ENCODE data around the gene CNTN1.

Gene CNTN1

DNA sequence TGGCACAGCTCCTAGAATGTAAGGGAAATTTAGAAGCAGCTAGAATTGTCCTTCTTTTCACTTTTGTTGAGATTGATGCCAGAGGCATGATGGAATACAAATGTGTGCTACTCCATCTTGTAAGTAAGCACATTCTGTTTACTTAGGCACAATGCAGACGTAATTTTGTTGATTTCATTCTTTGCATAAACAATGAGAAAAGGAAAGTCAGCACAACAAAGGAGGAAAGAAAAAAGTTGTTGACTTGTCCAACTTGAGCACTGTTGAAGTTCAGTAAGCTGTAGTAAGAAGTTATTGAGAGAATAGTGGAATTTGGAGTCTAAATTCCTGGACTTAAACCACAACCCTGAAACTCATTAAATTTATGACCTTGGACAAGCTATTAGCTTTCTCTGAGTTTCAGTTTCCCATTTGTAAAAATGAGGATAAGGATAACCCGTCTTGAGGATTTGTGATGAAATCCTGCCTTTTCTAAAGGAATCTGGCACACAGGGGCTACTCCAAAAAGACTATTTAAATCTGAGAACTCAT is 19.4 kb upstream of the CNTN1 start:
- no peak for DNase-seq (ENCODE audit: low read depth)
- TF ChIP-seq, protein P1, sequence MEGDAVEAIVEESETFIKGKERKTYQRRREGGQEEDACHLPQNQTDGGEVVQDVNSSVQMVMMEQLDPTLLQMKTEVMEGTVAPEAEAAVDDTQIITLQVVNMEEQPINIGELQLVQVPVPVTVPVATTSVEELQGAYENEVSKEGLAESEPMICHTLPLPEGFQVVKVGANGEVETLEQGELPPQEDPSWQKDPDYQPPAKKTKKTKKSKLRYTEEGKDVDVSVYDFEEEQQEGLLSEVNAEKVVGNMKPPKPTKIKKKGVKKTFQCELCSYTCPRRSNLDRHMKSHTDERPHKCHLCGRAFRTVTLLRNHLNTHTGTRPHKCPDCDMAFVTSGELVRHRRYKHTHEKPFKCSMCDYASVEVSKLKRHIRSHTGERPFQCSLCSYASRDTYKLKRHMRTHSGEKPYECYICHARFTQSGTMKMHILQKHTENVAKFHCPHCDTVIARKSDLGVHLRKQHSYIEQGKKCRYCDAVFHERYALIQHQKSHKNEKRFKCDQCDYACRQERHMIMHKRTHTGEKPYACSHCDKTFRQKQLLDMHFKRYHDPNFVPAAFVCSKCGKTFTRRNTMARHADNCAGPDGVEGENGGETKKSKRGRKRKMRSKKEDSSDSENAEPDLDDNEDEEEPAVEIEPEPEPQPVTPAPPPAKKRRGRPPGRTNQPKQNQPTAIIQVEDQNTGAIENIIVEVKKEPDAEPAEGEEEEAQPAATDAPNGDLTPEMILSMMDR (IDR thresholded peaks at IDR 0.05; ENCODE audit: low read length, missing control alignments), result no peak

DNA sequence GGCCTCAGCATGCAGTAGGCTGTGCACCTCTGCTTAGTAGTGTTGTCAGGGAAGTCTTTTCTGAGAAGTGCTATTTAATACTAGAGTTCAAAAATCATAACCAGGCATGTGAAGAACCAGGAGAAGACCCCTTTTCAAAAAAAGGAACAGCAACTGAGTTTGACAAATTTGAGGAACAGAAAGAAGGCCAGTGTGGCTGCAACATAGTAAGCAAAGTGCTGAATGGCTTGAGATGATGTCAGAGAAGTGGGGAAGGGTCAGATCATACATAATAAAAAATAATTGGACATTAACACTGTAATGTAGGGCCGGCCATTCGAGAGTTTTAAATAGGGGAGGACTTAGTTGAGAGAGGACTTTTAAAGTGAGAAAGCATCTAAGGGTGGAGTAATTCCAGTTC is 11.1 kb upstream of the CNTN1 start:
- TF ChIP-seq, protein P1 (IDR thresholded peaks at IDR 0.05; ENCODE audit: low read length, missing control alignments), result no peak
- H3K4me3 ChIP-seq (replicated peaks; ENCODE audit: low read depth, low read length), result no peak overlapping the region
- DNase-seq (ENCODE audit: low read depth), result no peak

More for the DNA sequence above, 19.4 kb upstream of the CNTN1 start:
- H3K4me3 ChIP-seq (replicated peaks; ENCODE audit: low read depth, low read length), result no peak overlapping the region

DNA sequence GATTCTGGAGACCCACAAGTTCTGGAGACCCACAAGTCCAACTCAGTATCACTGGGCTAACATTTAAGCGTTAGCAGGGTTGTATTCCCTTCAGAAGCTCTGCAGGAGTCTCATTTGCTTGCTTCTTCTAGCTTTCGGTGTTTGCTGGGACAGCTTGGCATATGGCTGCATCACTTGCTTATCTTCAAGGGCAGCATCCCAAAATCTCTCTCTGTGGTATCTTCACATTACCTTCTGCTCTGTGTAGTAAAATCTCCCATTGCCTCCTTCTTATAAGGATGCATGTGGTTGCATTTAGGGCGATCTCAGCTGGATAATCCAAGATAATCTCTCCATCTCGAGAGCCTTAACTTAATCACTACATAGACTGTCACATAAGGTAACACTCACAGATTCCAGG is 7.3 kb upstream of the CNTN1 start:
- no peak for DNase-seq (ENCODE audit: low read depth)
- H3K4me3 ChIP-seq (replicated peaks; ENCODE audit: low read depth, low read length), result no peak overlapping the region
- TF ChIP-seq, protein P1 (IDR thresholded peaks at IDR 0.05; ENCODE audit: low read length, missing control alignments), result no peak

GRCh38 chr12:40688085-40688725 is 4.0 kb upstream of the CNTN1 start:
- TF ChIP-seq, protein P1 (IDR thresholded peaks at IDR 0.05; ENCODE audit: low read length, missing control alignments), result no peak
- no peak overlapping the region for H3K4me3 ChIP-seq (replicated peaks; ENCODE audit: low read depth, low read length)
- DNase-seq (ENCODE audit: low read depth), result no peak

DNA sequence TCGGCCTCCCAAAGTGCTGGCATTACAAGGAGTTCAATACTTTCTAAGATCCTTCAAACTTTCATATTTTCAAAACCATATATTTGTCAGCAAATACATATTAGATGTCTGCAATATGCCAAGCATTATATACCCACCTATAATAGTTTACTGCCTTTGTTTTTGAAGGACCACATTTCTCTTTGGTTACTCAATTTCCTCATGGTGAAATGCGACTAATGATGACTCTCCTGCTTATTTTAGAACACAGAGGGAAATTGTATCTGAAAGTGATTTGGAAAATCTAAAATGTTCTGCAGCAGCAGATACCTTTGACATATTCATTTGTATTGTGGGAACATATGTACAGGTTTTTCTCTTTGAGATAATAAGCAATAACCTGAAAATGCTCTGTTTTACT is 2.7 kb upstream of the CNTN1 start:
- TF ChIP-seq, protein P1 (IDR thresholded peaks at IDR 0.05; ENCODE audit: low read length, missing control alignments), result no peak
- DNase-seq (ENCODE audit: low read depth), result no peak
- H3K4me3 ChIP-seq (replicated peaks; ENCODE audit: low read depth, low read length), result no peak overlapping the region

DNA sequence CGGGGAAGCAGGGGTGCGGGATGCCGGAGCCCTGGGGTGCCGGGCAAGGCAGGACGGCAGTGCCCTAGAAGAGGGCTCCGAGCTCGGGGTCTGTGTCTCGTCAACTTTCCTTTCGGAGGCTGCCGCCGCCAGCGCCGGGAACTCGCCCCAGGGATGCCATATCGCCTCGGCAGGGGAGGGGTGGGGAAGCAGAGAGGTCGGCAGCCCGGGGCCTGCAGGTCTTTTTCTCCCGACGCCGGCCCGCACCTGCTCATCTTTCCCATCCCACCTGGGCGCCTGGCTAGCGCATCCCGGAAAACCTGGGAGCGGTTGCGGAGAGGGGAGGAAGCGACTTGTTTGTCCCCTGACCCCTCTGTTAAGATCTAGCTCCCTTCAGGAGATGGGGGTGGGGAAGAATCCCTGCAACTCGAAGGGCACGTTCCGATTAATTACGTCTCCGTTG is 547 bp downstream of the CNTN1 start:
- DNase-seq (ENCODE audit: low read depth), result no peak
- TF ChIP-seq, protein P1 (IDR thresholded peaks at IDR 0.05; ENCODE audit: low read length, missing control alignments), result no peak
- peak overlapping the region; percentile 4 for H3K4me3 ChIP-seq (replicated peaks; ENCODE audit: low read depth, low read length)
